ENCODE measurements around the gene EFNA2. TPM values are rescaled to one million over a fixed set of nuclear protein-coding genes. Genes with fewer than 3 reads are reported as not detected.
"Not testable (repeated sequence)": the region's sequence is repeated elsewhere in the genome, so short reads cannot be mapped to it uniquely, and the experiment has no call there.

The EFNA2 gene
- total RNA-seq, 1 experiment from 2014 or later: not detected

DNA sequence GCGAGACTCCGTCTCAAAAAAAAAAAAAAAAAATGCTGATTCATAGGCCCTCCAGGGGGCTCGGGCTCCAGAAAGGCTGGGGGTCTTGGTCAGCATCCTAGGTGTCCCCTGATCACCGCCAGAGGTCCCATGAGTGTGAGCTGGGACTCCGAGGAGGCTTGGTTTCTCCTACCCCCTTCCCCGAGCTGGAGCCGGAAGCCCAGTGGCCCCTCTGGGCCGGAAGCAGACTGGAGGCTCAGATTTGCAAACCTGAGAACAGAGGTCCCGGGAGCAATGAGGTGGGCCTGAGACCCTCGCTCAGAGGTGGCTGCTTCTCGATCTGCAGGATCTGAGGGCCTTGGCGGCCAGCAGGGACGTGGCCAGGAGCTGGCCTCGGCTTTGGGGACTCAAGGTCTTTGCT, 41.5 kb downstream of the EFNA2 start:
- no peak for DNase-seq
- intact Hi-C loops (cut with micrococcal nuclease): no loop called here
- H3K4me2 ChIP-seq (ENCODE audit: low read length): no peak overlapping the region
- H3K9me2 ChIP-seq (replicated peaks; ENCODE audit: low read length): no peaks in the 10 kb centered on the region
- no peaks in the 10 kb centered on the region for H3K36me3 ChIP-seq (ENCODE audit: low read depth, low read length)
- no peak overlapping the region for H2AFZ ChIP-seq (ENCODE audit: low read length)
- H3K9ac ChIP-seq (ENCODE audit: low read length): no peak overlapping the region
- no peak overlapping the region for H3K27ac ChIP-seq (ENCODE audit: low read length)
- POLR2A ChIA-PET (ENCODE audit: unreplicated experiment): no interaction called here
- CTCF ChIA-PET: no interaction called here
- TF ChIP-seq EZH2 (IDR thresholded peaks at IDR 0.05; ENCODE audit: low read length, unreplicated experiment): no peak
- no peak for TF ChIP-seq EZH2phosphoT487 (IDR thresholded peaks at IDR 0.05; ENCODE audit: borderline replicate concordance, low read length)
- TF ChIP-seq, protein P1, sequence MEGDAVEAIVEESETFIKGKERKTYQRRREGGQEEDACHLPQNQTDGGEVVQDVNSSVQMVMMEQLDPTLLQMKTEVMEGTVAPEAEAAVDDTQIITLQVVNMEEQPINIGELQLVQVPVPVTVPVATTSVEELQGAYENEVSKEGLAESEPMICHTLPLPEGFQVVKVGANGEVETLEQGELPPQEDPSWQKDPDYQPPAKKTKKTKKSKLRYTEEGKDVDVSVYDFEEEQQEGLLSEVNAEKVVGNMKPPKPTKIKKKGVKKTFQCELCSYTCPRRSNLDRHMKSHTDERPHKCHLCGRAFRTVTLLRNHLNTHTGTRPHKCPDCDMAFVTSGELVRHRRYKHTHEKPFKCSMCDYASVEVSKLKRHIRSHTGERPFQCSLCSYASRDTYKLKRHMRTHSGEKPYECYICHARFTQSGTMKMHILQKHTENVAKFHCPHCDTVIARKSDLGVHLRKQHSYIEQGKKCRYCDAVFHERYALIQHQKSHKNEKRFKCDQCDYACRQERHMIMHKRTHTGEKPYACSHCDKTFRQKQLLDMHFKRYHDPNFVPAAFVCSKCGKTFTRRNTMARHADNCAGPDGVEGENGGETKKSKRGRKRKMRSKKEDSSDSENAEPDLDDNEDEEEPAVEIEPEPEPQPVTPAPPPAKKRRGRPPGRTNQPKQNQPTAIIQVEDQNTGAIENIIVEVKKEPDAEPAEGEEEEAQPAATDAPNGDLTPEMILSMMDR (conservative IDR thresholded peaks at IDR 0.05; ENCODE audit: low read depth, low read length): no peak
- BruUV-seq (replicated peaks): no TSS peak
- no peak for ATAC-seq
- no peaks in the 10 kb centered on the region for H3K9me3 ChIP-seq (ENCODE audit: low read length)
- peaks cover 5% of the 10 kb centered on the region; the same call in 1 of the 2 replicates for H3K4me1 ChIP-seq (ENCODE audit: insufficient read depth, low read length)
- no peaks in the 10 kb centered on the region for H3K79me2 ChIP-seq (ENCODE audit: low read length)
- no peak overlapping the region for H3K4me3 ChIP-seq (ENCODE audit: low read length)
- H4K20me1 ChIP-seq (ENCODE audit: low read length): no peaks in the 10 kb centered on the region
- H3F3A ChIP-seq (ENCODE audit: low read length, unreplicated experiment): no peaks in the 10 kb centered on the region
- H3K27me3 ChIP-seq (ENCODE audit: low read length): no peaks in the 10 kb centered on the region

DNA sequence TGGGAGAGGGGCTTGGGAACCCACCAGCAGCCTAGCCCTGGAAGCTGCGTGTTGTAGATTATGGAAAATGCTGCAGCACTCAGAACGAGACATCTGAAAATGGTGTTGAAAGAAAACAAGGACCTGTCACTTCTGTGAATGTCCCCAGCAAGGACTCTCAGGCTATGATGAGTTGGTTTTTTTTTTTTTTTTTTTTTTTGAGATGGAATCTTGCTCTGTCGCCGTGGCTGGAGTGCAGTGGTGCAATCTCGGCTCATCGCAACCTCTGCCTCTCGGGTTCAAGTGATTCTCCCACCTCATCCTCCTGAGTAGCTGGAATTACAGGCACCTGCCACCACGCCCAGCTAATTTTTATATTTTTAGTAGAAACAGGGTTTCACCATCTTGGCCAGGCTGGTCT, 46.5 kb downstream of the EFNA2 start:
- H4K20me1 ChIP-seq (ENCODE audit: low read length); POLR2A ChIA-PET (ENCODE audit: unreplicated experiment); CTCF ChIA-PET; H3K9me3 ChIP-seq (ENCODE audit: low read length); H3K27me3 ChIP-seq (ENCODE audit: low read length); H2AFZ ChIP-seq (ENCODE audit: low read length); H3K4me3 ChIP-seq (ENCODE audit: low read length); ATAC-seq; H3K36me3 ChIP-seq (ENCODE audit: low read depth, low read length); H3K4me1 ChIP-seq (ENCODE audit: insufficient read depth, low read length); H3K9ac ChIP-seq (ENCODE audit: low read length); H3K4me2 ChIP-seq (ENCODE audit: low read length); H3F3A ChIP-seq (ENCODE audit: low read length, unreplicated experiment); H3K27ac ChIP-seq (ENCODE audit: low read length); H3K9me2 ChIP-seq (replicated peaks; ENCODE audit: low read length); intact Hi-C loops (cut with micrococcal nuclease); BruUV-seq (replicated peaks); H3K79me2 ChIP-seq (ENCODE audit: low read length); DNase-seq: not testable (repeated sequence)

DNA sequence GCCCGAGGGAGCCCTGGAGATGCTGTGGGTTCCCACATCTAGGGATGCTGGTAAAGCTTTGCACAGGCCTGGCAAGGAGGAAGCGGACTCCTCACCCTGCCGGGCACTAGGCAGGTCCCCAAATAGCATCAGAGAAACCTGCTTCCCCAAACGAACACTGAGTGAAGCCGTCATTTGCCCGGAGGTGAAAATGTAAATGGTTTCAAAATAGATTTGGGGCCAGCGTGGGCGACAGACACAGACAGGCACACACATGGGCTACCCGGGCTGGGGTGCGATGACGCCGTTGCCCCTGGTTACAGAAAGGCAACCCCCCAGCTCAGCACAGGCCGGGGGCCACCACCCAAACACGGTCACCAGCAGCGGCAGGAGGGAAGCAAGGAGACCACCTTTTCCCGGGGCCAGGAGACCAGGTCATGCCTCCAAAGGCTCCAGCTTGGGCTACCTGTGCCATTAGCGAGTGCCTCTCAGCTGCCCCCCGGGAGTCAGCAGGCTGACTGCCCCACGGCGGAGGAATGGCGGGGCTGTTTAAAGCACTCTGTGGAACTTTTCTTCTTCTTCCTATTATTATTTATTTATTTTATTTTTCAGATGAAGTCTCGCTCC, 50.5 kb downstream of the EFNA2 start:
- ChIA-PET POLR2A (ENCODE audit: unreplicated experiment) (no interaction called here), CTCF (no interaction called here)
- DNase-seq: no peak
- intact Hi-C loops (cut with micrococcal nuclease): no loop called here
- no peaks in the 10 kb centered on the region for H3K36me3 ChIP-seq (ENCODE audit: low read depth, low read length)
- no peak overlapping the region for H3K4me3 ChIP-seq (ENCODE audit: low read length)
- no peak overlapping the region for H3K9ac ChIP-seq (ENCODE audit: low read length)
- BruUV-seq (replicated peaks): no TSS peak
- no peaks in the 10 kb centered on the region for H3F3A ChIP-seq (ENCODE audit: low read length, unreplicated experiment)
- no peak for ATAC-seq
- no peaks in the 10 kb centered on the region for H3K79me2 ChIP-seq (ENCODE audit: low read length)
- H3K4me1 ChIP-seq (ENCODE audit: insufficient read depth, low read length): no peaks in the 10 kb centered on the region
- H3K9me3 ChIP-seq (ENCODE audit: low read length): no peaks in the 10 kb centered on the region
- H4K20me1 ChIP-seq (ENCODE audit: low read length): no peaks in the 10 kb centered on the region
- no peaks in the 10 kb centered on the region for H3K9me2 ChIP-seq (replicated peaks; ENCODE audit: low read length)
- no peak overlapping the region for H3K4me2 ChIP-seq (ENCODE audit: low read length)
- no peak overlapping the region for H2AFZ ChIP-seq (ENCODE audit: low read length)
- H3K27me3 ChIP-seq (ENCODE audit: low read length): no peaks in the 10 kb centered on the region
- no peak overlapping the region for H3K27ac ChIP-seq (ENCODE audit: low read length)
- TF ChIP-seq, protein P1 (conservative IDR thresholded peaks at IDR 0.05; ENCODE audit: low read depth, low read length): no peak
- no peak for TF ChIP-seq EZH2phosphoT487 (IDR thresholded peaks at IDR 0.05; ENCODE audit: borderline replicate concordance, low read length)
- no peak for TF ChIP-seq EZH2 (IDR thresholded peaks at IDR 0.05; ENCODE audit: low read length, unreplicated experiment)

Measured in PC-3 (cell line).